Stomach smooth muscle (tissue), 2 donors: ENCODE measurements around the gene BCL7B.
"Not testable (repeated sequence)": the region's sequence is repeated elsewhere in the genome, so short reads cannot be mapped to it uniquely, and the experiment has no call there.

Experiments
- H3K27ac ChIP-seq: one replicate; pipeline ENCODE4 v1.7.0; 2013; ENCODE audit warnings: mild to moderate bottlenecking, low read length, inconsistent platforms
- H3K27me3 ChIP-seq, 2 donors: one replicate each; pipeline ENCODE4 v1.7.0; 2013; ENCODE audit warnings: low read length in 2 of 2; ENCODE audit not compliant: insufficient read depth in 2 of 2, control insufficient read depth in 1 of 2
- H3K36me3 ChIP-seq, 2 donors: one replicate each; pipeline ENCODE4 v1.7.0; 2013; ENCODE audit warnings: low read length in 2 of 2; ENCODE audit not compliant: control insufficient read depth in 2 of 2, insufficient read depth in 2 of 2
- H3K4me1 ChIP-seq: one replicate; pipeline ENCODE4 v1.7.0; 2013; ENCODE audit warnings: low read length; ENCODE audit not compliant: control insufficient read depth, insufficient read depth
- H3K4me3 ChIP-seq, 2 donors: one replicate each; pipeline ENCODE4 v1.7.0; 2013; ENCODE audit warnings: low read length in 2 of 2
- H3K9ac ChIP-seq, 2 donors: one replicate each; pipeline ENCODE4 v1.7.0; 2013; ENCODE audit warnings: low read length in 2 of 2, mild to moderate bottlenecking in 1 of 2
- H3K9me3 ChIP-seq, 2 donors: one replicate each; pipeline ENCODE4 v1.7.0; 2013; ENCODE audit warnings: low read length in 2 of 2; ENCODE audit not compliant: control insufficient read depth in 2 of 2
- donor health status: healthy.
- donor health status: Pancreatic carcinoma.

BCL7B gene

DNA sequence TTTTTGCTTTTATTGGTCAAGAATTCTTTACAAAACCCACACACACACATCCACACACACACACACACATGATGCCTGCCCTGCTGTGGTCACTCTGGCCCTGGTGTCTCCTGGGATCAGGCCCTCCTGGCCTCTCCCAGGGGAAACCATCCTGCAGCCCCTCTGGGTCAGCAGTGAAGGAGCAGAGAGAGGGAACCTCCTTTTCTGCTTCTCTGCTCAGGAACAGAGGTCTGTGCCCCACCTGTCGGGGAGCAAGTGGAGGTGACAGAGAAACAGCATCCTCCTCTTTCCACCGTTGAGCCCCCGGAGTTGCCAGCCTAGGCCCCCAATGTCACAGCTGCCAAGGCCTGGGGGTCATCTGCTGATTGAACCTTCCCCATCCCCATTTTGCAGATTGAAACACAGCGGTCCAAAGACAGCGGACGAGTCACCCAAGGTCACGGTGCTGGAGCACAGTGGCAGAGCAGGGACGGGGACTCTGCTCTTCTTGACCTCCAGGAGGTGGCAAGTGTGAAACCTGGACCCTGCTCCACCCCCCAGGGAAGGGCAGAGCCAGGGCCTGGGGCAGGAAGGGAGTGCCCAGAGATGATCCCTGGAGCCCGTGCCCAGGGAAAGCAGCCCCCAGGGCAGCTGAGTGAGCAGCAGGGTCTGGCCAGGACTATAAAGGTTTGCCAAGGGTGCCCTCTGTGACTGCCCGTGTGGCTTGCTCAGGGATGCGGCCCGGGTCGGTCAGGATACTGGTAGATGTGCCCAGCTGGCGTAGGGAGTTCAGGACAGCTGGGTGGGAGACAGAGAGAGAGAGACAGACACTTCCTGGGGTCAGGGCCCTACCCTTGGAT is 35.9 kb upstream of the BCL7B start:
- Histone ChIP-seq H3K4me1 (no peaks in the 10 kb centered on the region), H3K9me3 (no peaks in the 10 kb centered on the region), H3K4me3 (no peak overlapping the region), H3K36me3 (no peaks in the 10 kb centered on the region), H3K9ac (no peak overlapping the region), H3K27me3 (peaks cover 0 to 1% of the 10 kb centered on the region in 2 donors), H3K27ac (no peak overlapping the region)

DNA sequence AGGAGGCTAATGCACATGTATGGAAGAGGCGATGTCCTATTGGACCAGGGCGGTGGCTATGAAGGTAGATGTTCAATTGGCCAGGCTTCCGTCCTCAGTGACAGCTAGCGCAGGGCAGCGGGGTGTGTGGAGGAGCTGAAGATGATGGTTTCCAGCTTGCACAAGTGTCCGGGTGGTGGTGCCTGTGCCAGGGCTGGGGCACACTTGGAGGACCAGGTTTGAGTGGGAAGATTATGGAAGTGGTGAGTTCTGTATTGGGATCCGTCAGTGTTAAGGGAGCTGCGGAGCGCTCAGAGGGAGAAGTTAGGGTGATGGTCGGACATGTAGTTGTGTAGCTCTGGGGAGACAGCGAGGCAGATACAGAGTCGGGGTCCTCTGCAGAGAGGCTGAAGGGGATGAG is 29.4 kb upstream of the BCL7B start:
- no peaks in the 10 kb centered on the region for H3K36me3 ChIP-seq
- no peaks in the 10 kb centered on the region for H3K27me3 ChIP-seq
- no peaks in the 10 kb centered on the region for H3K9me3 ChIP-seq
- no peak overlapping the region for H3K27ac ChIP-seq
- H3K4me1 ChIP-seq, result peaks cover 4% of the 10 kb centered on the region
- H3K9ac ChIP-seq, result no peak overlapping the region
- H3K4me3 ChIP-seq, result no peak overlapping the region

DNA sequence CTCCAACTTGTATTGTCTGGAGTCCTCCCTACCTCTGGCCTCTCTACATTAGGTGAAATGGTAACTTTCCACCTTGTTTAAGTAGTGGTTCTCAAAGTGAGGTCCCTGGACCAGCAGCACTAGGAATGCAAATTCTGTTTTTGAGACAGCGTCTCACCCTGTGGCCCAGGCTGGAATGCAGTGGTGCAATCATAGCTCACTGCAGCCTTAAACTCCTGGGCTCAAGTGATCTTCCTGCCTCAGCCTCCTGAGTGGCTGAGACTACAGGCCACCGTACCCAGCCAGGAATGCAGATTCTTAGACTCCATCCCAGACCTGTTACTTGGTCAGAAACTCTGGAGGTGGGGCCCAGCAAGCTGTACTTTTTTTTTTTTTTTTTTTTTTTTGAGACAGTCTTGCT is 27.7 kb upstream of the BCL7B start:
- no peak overlapping the region for H3K9ac ChIP-seq
- H3K36me3 ChIP-seq, result no peaks in the 10 kb centered on the region
- H3K4me3 ChIP-seq, result no peak overlapping the region

DNA sequence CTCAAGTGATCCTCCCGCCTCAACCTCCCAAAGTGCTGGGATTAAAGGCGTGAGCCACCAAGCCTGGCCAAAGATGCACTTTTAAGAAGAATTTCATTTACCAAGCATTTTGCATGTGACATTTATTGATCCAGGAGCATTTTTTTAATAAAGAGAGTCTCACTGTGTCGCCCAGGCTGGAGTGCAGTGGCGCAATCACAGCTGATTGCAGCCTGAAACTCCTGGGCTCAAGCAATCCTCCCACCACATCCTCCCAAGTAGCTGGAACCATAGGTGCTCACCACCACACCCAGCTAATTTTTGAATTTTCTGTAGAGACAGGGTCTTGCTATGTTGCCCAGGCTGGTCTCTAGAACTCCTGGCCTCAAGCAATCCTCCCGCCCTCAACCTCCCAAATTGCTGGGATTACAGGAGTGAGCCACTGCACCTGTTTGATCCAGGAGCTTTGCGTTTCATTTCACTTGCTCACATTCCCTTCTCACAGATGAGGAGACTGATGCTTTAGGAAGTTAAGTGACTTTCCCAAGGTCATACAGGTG is 25.2 kb upstream of the BCL7B start:
- Histone ChIP-seq H3K4me3 (no peak overlapping the region), H3K27me3 (no peaks in the 10 kb centered on the region), H3K27ac (no peak overlapping the region), H3K9me3 (no peaks in the 10 kb centered on the region), H3K36me3 (no peaks in the 10 kb centered on the region), H3K4me1 (peaks cover 13% of the 10 kb centered on the region), H3K9ac (no peak overlapping the region)

More for the DNA sequence above, 27.7 kb upstream of the BCL7B start:
- H3K4me1 ChIP-seq, result peaks cover 4% of the 10 kb centered on the region
- H3K27ac ChIP-seq, result no peak overlapping the region
- no peaks in the 10 kb centered on the region for H3K9me3 ChIP-seq
- no peaks in the 10 kb centered on the region for H3K27me3 ChIP-seq

GRCh38 chr7:73581006-73581405 is 23.5 kb upstream of the BCL7B start:
- H3K9ac ChIP-seq, H3K9me3 ChIP-seq, H3K27ac ChIP-seq, H3K27me3 ChIP-seq, H3K36me3 ChIP-seq, H3K4me3 ChIP-seq: not testable (repeated sequence)
- H3K4me1 ChIP-seq, result peaks cover 25% of the 10 kb centered on the region

GRCh38 chr7:73578342-73579128 is 21.0 kb upstream of the BCL7B start, which contains the start of gene TBL2:
Gene TBL2, minus strand, starts transcription at chr7:73578579. Its CDS starts 30 bp downstream, at chr7:73578549.
- peaks cover 25% of the 10 kb centered on the region for H3K4me1 ChIP-seq
- peak within 1 kb of the TSS; percentile 91 to 96 for H3K9ac ChIP-seq
- peak within 1 kb of the TSS; percentile 80 for H3K27ac ChIP-seq

DNA sequence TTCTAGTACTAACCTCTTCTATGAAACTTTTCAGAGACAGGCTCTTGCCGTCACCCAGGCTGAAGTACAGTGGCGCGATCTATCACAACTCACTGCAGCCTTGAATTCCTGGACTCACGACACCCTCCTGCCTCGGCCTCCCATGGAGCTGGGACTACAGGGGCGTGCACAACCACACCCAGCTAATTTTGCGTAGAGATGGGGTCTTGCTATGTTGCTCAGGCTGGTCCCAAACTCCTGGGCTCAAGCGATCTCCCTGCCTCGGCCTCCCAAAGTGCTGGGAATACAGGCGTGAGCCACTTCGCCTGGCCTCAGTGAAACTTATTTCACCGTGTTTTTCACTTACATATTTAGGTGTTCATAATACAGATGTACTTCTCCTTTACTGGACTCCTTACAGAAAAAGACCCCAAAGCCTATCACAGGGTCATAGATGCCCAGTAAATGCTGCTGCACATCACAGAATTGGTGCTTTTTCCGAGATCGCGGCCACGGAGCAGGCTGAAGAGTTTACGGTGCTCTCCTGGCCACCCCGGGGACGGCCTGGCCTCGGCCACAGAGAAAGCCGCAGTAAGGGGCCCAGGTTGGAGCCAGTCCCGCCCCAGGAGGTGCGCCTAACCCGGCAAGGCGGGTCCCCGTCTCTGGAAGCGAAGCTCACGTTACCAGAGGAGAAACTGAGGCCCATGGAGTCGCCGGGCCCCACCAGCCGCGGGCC is 20.3 kb upstream of the BCL7B start:
- H3K4me3 ChIP-seq, result peak overlapping the region; percentile 87 to 88
- peak overlapping the region; percentile 80 for H3K27ac ChIP-seq
- no peaks in the 10 kb centered on the region for H3K9me3 ChIP-seq
- peaks cover 25% of the 10 kb centered on the region for H3K4me1 ChIP-seq
- H3K9ac ChIP-seq, result peak overlapping the region; percentile 91 to 96
- peaks cover 20% of the 10 kb centered on the region in 2 donors for H3K36me3 ChIP-seq
- H3K27me3 ChIP-seq, result no peaks in the 10 kb centered on the region

More at GRCh38 chr7:73578342-73579128, 21.0 kb upstream of the BCL7B start, which contains the start of gene TBL2:
- H3K36me3 ChIP-seq, result peaks cover 12 to 13% of the 10 kb centered on the region in 2 donors
- H3K4me3 ChIP-seq, result peak within 1 kb of the TSS; percentile 87 to 88
- H3K27me3 ChIP-seq, result no peaks in the 10 kb centered on the region
- H3K9me3 ChIP-seq, result no peaks in the 10 kb centered on the region

GRCh38 chr7:73573791-73574190 is 16.3 kb upstream of the BCL7B start:
- H3K27me3 ChIP-seq, result no peaks in the 10 kb centered on the region
- no peak overlapping the region for H3K27ac ChIP-seq
- peaks cover 37 to 45% of the 10 kb centered on the region in 2 donors for H3K36me3 ChIP-seq
- H3K9ac ChIP-seq, result no peak overlapping the region
- no peaks in the 10 kb centered on the region for H3K9me3 ChIP-seq
- no peak overlapping the region for H3K4me3 ChIP-seq
- peaks cover 17% of the 10 kb centered on the region for H3K4me1 ChIP-seq

DNA sequence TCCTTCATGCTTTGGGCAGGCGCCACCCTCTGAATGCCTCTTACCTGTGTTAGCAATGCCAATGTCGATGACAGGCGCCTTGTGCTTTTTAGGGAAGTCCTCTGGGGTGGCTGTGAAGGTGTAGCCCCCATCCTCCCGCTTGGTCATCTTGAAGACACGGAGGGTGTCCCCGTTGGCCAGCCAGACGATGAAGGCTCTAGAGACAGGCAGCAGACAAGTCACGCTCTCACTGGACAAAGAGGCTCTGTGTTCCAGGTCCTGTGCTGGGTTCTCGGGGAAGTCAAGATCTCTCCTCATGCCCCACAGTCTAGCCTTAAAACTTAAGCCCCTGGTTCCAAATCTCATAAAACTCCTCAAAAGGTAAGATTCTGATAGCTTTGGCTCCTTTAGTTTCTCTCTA is 15.8 kb upstream of the BCL7B start:
- Histone ChIP-seq H3K27me3 (no peaks in the 10 kb centered on the region), H3K9ac (no peak overlapping the region), H3K27ac (no peak overlapping the region), H3K36me3 (peaks cover 37 to 45% of the 10 kb centered on the region in 2 donors), H3K9me3 (no peaks in the 10 kb centered on the region), H3K4me3 (no peak overlapping the region), H3K4me1 (peaks cover 17% of the 10 kb centered on the region)

- Histone ChIP-seq H3K9me3 (no peaks in the 10 kb centered on the region), H3K9ac (no peak overlapping the region), H3K4me1 (peaks cover 15% of the 10 kb centered on the region), H3K27ac (no peak overlapping the region), H3K36me3 (peaks cover 37 to 45% of the 10 kb centered on the region in 2 donors), H3K4me3 (no peak overlapping the region), H3K27me3 (no peaks in the 10 kb centered on the region)
Measured at GRCh38 chr7:73572767-73573186, 15.3 kb upstream of the BCL7B start.
